GM18517 (cell line): ENCODE data around the gene LGALS12.
A peak's percentile ranks its signal among the peaks of the same experiment; 100 is the strongest.
"Not testable (repeated sequence)": the region's sequence is repeated elsewhere in the genome, so short reads cannot be mapped to it uniquely, and the experiment has no call there.

ENCODE experiments used
- ATAC-seq: cut with Tn5 transposase; IDR thresholded peaks from one replicate; pipeline ENCODE4 v1.9.1; 2021; ENCODE audit warnings: mild to moderate bottlenecking, moderate library complexity; ENCODE audit not compliant: unreplicated experiment

Gene LGALS12

GRCh38 chr11:63532117-63532516 is 26.2 kb downstream of the LGALS12 start:
- ATAC-seq: no peak

- ATAC-seq: no peak
Measured at GRCh38 chr11:63532799-63533475, 27.1 kb downstream of the LGALS12 start.

- no peak for ATAC-seq
Measured at GRCh38 chr11:63534076-63534475, 28.2 kb downstream of the LGALS12 start.

GRCh38 chr11:63534895-63535461 is 29.1 kb downstream of the LGALS12 start:
- ATAC-seq: peak; percentile 41

GRCh38 chr11:63535734-63536133 is 29.9 kb downstream of the LGALS12 start:
- no peak for ATAC-seq

- ATAC-seq: no peak
Measured at GRCh38 chr11:63536669-63537292, 30.9 kb downstream of the LGALS12 start, which contains the start of gene PLAAT4. Gene PLAAT4 (plus strand): TSS chr11:63536808. CDS start chr11:63536869, 61 bp downstream.

GRCh38 chr11:63537293-63538101 is 31.6 kb downstream of the LGALS12 start:
- no peak for ATAC-seq

GRCh38 chr11:63542506-63542905 is 36.6 kb downstream of the LGALS12 start:
- ATAC-seq: not testable (repeated sequence)

- no peak for ATAC-seq
Measured at GRCh38 chr11:63543711-63544110, 37.8 kb downstream of the LGALS12 start.

- no peak for ATAC-seq
Measured at GRCh38 chr11:63547061-63547460, 41.2 kb downstream of the LGALS12 start.

GRCh38 chr11:63548178-63548577 is 42.3 kb downstream of the LGALS12 start:
- no peak for ATAC-seq

GRCh38 chr11:63549411-63549810 is 43.5 kb downstream of the LGALS12 start:
- no peak for ATAC-seq

GRCh38 chr11:63550156-63550700 is 44.3 kb downstream of the LGALS12 start:
- ATAC-seq: not testable (repeated sequence)

GRCh38 chr11:63551091-63551888 is 45.4 kb downstream of the LGALS12 start:
- ATAC-seq: no peak

- ATAC-seq: no peak
Measured at GRCh38 chr11:63551889-63552266, 46.0 kb downstream of the LGALS12 start.

GRCh38 chr11:63552921-63553320 is 47.0 kb downstream of the LGALS12 start:
- no peak for ATAC-seq

- ATAC-seq: peak; percentile 75
Measured at GRCh38 chr11:63553759-63554158, 47.9 kb downstream of the LGALS12 start.

- no peak for ATAC-seq
Measured at GRCh38 chr11:63554877-63555223, 49.0 kb downstream of the LGALS12 start.

GRCh38 chr11:63556404-63557013 is 50.6 kb downstream of the LGALS12 start:
- no peak for ATAC-seq

- no peak for ATAC-seq
Measured at GRCh38 chr11:63557570-63557969, 51.7 kb downstream of the LGALS12 start.
